ENCODE results near the gene CXCR4.

CXCR4 gene

DNA sequence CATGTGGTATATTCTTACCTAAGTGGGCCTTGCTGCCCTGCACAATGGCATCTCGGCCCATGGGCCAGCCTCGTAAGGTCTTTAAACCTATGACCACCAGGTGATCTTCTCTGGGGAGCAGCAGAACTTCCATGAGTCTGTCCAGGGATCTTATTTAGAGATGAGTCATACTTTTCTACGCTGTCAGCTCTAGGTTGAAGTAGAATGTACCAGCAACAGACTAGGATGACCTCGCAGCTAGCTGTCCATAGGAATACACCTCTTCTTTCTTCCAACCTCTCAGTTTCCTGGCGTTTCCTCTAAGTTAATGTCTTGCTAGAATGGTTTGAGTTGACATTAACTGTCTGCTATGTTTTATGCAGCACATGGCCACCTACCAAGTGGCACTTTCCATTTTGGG, 15.6 kb upstream of the CXCR4 start:
- TF ChIP-seq FOXP2 (optimal IDR thresholded peaks at IDR 0.05; ENCODE audit: control extremely low read depth, extremely low read length, insufficient read depth) (no peak), EZH2 (IDR thresholded peaks at IDR 0.05) (no peak), POLR2AphosphoS5 (IDR thresholded peaks at IDR 0.05; ENCODE audit: borderline replicate concordance, low read depth, low read length) (no peak)
- Histone ChIP-seq H3K9me3 (ENCODE audit: low read depth, low read length) (no peaks in the 10 kb centered on the region), H3K4me3 (no peak overlapping the region), H3K27ac (no peak overlapping the region), H3K36me3 (ENCODE audit: insufficient read depth, low read length) (no peaks in the 10 kb centered on the region), H3K9ac (ENCODE audit: insufficient read length) (no peak overlapping the region)
- no peak for DNase-seq (ENCODE audit: low read depth, low spot score)

DNA sequence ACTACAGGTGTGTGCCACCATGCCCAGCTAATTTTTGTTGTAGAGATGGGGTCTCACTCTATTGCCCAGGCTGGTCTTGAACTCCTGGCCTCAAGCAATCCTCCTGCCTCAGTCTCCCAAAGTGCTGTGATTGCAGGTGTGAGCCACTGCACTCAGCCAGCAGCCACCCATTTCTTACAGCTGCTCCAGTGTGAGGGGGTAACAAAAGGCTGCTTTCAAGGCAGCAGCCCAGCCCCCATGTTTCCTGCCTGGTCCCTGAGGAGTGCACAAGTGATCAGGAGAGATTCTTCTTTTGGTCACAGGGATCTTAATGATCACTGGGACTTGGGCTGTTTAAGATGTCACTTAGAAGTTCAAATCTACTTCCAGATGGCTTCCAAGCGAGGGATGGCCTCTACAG, 15.2 kb upstream of the CXCR4 start:
- H3K27ac ChIP-seq: no peak overlapping the region
- DNase-seq (ENCODE audit: low read depth, low spot score): no peak
- H3K36me3 ChIP-seq (ENCODE audit: insufficient read depth, low read length): no peaks in the 10 kb centered on the region
- no peak overlapping the region for H3K4me3 ChIP-seq
- H3K9me3 ChIP-seq (ENCODE audit: low read depth, low read length): no peaks in the 10 kb centered on the region
- H3K9ac ChIP-seq (ENCODE audit: insufficient read length): no peak overlapping the region
- no peak for TF ChIP-seq POLR2AphosphoS5 (IDR thresholded peaks at IDR 0.05; ENCODE audit: borderline replicate concordance, low read depth, low read length)
- no peak for TF ChIP-seq FOXP2 (optimal IDR thresholded peaks at IDR 0.05; ENCODE audit: control extremely low read depth, extremely low read length, insufficient read depth)
- TF ChIP-seq EZH2 (IDR thresholded peaks at IDR 0.05): no peak

DNA sequence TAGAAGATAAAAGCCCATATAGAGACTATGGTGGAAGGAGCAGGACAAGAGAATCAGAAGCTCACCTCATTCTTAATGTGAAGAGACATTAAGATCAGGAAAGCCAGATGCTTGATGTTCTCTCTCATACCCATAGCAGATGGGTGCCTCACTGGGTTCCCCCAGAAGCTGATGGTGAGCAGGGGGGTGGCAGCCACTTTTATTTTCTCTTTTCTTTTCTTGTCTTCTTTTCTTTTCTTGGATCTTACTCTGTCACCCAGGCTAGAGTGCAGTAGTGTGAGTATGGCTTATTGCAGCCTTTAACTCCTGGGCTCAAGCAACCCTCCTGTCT, 14.8 kb upstream of the CXCR4 start:
- no peak for DNase-seq (ENCODE audit: low read depth, low spot score)
- Histone ChIP-seq H3K9ac (ENCODE audit: insufficient read length) (no peak overlapping the region), H3K27ac (no peak overlapping the region), H3K36me3 (ENCODE audit: insufficient read depth, low read length) (no peaks in the 10 kb centered on the region), H3K4me3 (no peak overlapping the region), H3K9me3 (ENCODE audit: low read depth, low read length) (no peaks in the 10 kb centered on the region)
- TF ChIP-seq EZH2 (IDR thresholded peaks at IDR 0.05) (no peak), POLR2AphosphoS5 (IDR thresholded peaks at IDR 0.05; ENCODE audit: borderline replicate concordance, low read depth, low read length) (no peak), FOXP2 (optimal IDR thresholded peaks at IDR 0.05; ENCODE audit: control extremely low read depth, extremely low read length, insufficient read depth) (no peak)

DNA sequence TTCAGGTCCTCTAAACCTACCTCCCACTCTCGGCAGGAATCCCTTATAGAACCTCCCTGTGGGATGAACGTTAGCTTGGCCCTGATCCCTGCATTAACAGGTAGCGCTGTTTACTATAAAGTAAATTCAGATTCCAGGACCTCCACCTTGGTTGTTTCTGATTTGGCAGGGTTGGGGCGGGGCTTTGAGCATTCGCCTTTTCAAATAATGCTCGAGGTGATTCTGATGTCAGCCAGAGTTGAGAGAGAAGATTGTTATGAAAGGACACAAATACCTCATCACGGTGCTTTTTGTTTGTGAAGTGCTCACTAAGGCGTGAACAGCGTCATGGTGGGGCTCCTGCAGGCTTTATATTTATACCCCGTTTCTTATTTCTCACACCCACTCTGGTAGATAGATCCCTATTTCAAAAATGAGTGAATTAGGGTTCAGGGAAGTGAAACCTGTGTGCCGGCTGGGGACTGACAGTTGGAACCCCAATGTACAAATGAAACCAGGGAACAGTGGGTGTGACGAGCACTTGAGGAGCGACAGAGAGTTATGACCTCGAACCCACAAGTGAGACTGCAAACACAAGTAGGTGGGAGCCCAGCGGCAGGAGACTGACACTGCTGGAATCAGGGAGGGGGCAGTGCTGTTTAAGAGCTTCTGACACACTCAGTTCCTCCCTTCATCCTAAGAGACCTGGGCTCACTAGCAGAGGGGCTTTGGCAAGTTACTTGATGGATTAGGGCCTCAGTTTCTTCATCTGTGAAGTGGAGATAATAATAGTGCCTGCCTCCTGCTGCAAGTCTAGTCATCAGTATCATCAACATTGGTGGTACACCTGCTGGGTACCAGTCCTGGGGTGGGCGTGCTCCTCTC, 14.2 kb upstream of the CXCR4 start:
- no peaks in the 10 kb centered on the region for H3K36me3 ChIP-seq (ENCODE audit: insufficient read depth, low read length)
- no peak for DNase-seq (ENCODE audit: low read depth, low spot score)
- no peak overlapping the region for H3K27ac ChIP-seq
- no peak for TF ChIP-seq EZH2 (IDR thresholded peaks at IDR 0.05)
- no peak for TF ChIP-seq POLR2AphosphoS5 (IDR thresholded peaks at IDR 0.05; ENCODE audit: borderline replicate concordance, low read depth, low read length)
- TF ChIP-seq FOXP2 (optimal IDR thresholded peaks at IDR 0.05; ENCODE audit: control extremely low read depth, extremely low read length, insufficient read depth): no peak
- no peaks in the 10 kb centered on the region for H3K9me3 ChIP-seq (ENCODE audit: low read depth, low read length)
- H3K4me3 ChIP-seq: no peak overlapping the region
- no peak overlapping the region for H3K9ac ChIP-seq (ENCODE audit: insufficient read length)

DNA sequence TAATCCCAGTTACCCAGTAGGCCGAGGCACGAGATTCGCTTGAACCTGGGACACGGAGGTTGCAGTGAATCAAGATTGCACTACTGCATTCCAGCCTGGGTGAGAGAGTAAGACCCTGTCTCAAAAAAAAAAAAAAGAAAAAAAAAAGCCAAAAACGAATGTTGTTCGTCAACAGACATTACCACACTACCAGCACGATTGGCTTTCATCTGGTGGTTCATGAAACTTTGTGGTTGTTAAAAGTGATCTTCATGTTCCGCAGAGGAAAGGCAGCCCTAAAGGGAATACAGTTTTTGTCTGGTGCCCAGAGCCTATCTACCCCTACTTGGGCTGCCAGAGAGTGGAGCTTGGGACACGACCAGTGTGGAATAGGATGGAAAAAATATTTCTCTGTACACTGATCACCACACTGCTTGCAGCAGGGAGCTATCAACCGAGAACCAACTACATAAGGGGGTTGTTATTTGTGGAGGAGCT, 13.6 kb upstream of the CXCR4 start:
- no peak for DNase-seq (ENCODE audit: low read depth, low spot score)
- Histone ChIP-seq H3K9me3 (ENCODE audit: low read depth, low read length) (no peaks in the 10 kb centered on the region), H3K36me3 (ENCODE audit: insufficient read depth, low read length) (no peaks in the 10 kb centered on the region), H3K27ac (no peak overlapping the region), H3K9ac (ENCODE audit: insufficient read length) (no peak overlapping the region), H3K4me3 (no peak overlapping the region)
- no peak for TF ChIP-seq POLR2AphosphoS5 (IDR thresholded peaks at IDR 0.05; ENCODE audit: borderline replicate concordance, low read depth, low read length)
- TF ChIP-seq EZH2 (IDR thresholded peaks at IDR 0.05): no peak
- no peak for TF ChIP-seq FOXP2 (optimal IDR thresholded peaks at IDR 0.05; ENCODE audit: control extremely low read depth, extremely low read length, insufficient read depth)

DNA sequence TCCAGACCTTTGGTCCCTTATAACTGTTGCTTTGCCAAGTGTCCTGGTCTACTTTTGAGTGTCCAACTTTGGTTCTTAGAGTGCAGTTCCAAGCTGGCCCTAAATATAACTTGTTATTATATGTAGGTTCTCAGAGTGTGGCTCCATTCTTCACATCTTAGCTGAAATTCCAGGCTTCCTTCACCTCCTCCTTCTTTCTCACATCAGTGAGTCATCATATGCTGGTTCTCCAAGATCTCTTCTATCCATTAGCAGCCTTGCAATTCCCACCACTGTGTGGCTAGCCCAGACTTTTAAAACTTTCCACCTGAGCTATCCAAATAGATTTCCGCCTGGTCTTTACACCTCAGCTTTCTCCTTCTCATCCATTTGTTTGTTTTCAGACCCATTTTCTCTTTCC, 12.6 kb upstream of the CXCR4 start:
- H3K36me3 ChIP-seq (ENCODE audit: insufficient read depth, low read length): no peaks in the 10 kb centered on the region
- no peak overlapping the region for H3K27ac ChIP-seq
- no peak overlapping the region for H3K4me3 ChIP-seq
- H3K9ac ChIP-seq (ENCODE audit: insufficient read length): no peak overlapping the region
- TF ChIP-seq FOXP2 (optimal IDR thresholded peaks at IDR 0.05; ENCODE audit: control extremely low read depth, extremely low read length, insufficient read depth): no peak
- TF ChIP-seq EZH2 (IDR thresholded peaks at IDR 0.05): no peak
- TF ChIP-seq POLR2AphosphoS5 (IDR thresholded peaks at IDR 0.05; ENCODE audit: borderline replicate concordance, low read depth, low read length): no peak
- no peak for DNase-seq (ENCODE audit: low read depth, low spot score)
- no peaks in the 10 kb centered on the region for H3K9me3 ChIP-seq (ENCODE audit: low read depth, low read length)

DNA sequence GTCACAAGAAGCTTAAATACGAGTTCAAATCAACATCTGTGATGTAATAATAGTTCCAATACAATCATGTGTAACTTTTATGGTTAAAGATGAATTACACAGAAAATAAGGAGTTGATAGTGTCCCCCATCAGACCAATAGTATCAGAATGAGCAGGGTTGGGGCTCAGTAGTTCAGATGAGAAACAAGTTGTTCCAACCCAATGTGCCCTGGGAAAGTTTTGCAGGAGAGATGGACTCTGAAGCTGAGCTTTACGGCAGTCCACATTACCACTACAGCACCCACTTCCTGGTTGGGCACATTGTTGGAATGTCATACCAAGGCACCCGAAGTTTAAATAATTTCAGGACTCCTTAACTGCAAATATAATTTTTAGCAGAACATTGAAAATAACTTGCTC, 12.1 kb upstream of the CXCR4 start:
- DNase-seq (ENCODE audit: low read depth, low spot score): no peak
- H3K4me3 ChIP-seq: no peak overlapping the region
- H3K9ac ChIP-seq (ENCODE audit: insufficient read length): no peak overlapping the region
- no peaks in the 10 kb centered on the region for H3K9me3 ChIP-seq (ENCODE audit: low read depth, low read length)
- H3K27ac ChIP-seq: no peak overlapping the region
- TF ChIP-seq EZH2 (IDR thresholded peaks at IDR 0.05) (no peak), FOXP2 (optimal IDR thresholded peaks at IDR 0.05; ENCODE audit: control extremely low read depth, extremely low read length, insufficient read depth) (no peak), POLR2AphosphoS5 (IDR thresholded peaks at IDR 0.05; ENCODE audit: borderline replicate concordance, low read depth, low read length) (no peak)
- no peaks in the 10 kb centered on the region for H3K36me3 ChIP-seq (ENCODE audit: insufficient read depth, low read length)

DNA sequence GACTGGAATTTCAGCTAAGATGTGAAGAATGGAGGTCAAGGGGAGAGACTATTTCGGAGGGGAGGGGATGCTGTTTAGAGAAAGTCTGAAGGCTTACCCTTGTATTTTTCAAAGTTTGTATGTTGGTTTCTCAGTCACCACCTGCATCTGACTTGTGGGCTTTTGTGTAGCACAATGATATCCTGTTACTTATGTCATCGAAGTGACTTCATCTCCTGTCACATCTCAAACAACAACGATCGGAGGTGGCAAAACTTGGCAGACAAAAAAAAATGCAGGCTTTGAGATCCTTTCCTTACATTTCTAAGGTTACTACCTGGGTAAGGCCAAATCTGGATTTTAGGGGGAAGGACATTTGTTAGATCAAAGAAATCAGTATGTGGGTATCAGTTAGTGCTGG, 11.7 kb upstream of the CXCR4 start:
- Histone ChIP-seq H3K36me3 (ENCODE audit: insufficient read depth, low read length) (no peaks in the 10 kb centered on the region), H3K27ac (no peak overlapping the region), H3K9me3 (ENCODE audit: low read depth, low read length) (no peaks in the 10 kb centered on the region), H3K9ac (ENCODE audit: insufficient read length) (no peak overlapping the region), H3K4me3 (no peak overlapping the region)
- TF ChIP-seq POLR2AphosphoS5 (IDR thresholded peaks at IDR 0.05; ENCODE audit: borderline replicate concordance, low read depth, low read length): no peak
- TF ChIP-seq EZH2 (IDR thresholded peaks at IDR 0.05): no peak
- TF ChIP-seq FOXP2 (optimal IDR thresholded peaks at IDR 0.05; ENCODE audit: control extremely low read depth, extremely low read length, insufficient read depth): no peak
- DNase-seq (ENCODE audit: low read depth, low spot score): no peak

All from SK-N-MC (cell line).